Smooth muscle cell (in vitro differentiated cells): ENCODE measurements around the gene GABRG3. TPM values are rescaled to one million over a fixed set of nuclear protein-coding genes. Genes with fewer than 3 reads are reported as not detected.

Experiments used
- DNase-seq: peaks from one replicate; lab custom pipeline; 2025; ENCODE audit not compliant: unreplicated experiment; lab: John Stamatoyannopoulos, UW
- H2AFZ ChIP-seq: fragments of 200-600 bp; sonication (generic); 2 replicates; pipeline ENCODE4 v1.6.0; 2016; ENCODE audit warnings: antibody characterized with exemption, low read depth, mild to moderate bottlenecking
- H3F3A ChIP-seq: fragments of 200-600 bp; sonication (generic); 2 replicates; pipeline ENCODE4 v1.6.0; 2017; ENCODE audit warnings: antibody characterized with exemption, low read depth
- H3K27ac ChIP-seq: fragments of 200-600 bp; sonication (generic); 2 replicates; pipeline ENCODE4 v1.5.1; 2016; ENCODE audit warnings: low read depth, mild to moderate bottlenecking
- H3K27me3 ChIP-seq: fragments of 200-600 bp; sonication (generic); 2 replicates; pipeline ENCODE4 v1.6.1; 2016; ENCODE audit warnings: low read depth, mild to moderate bottlenecking
- H3K36me3 ChIP-seq: fragments of 200-600 bp; sonication (generic); 2 replicates; pipeline ENCODE4 v1.5.1; 2016; ENCODE audit warnings: low read depth
- H3K4me1 ChIP-seq: fragments of 200-600 bp; sonication (generic); 2 replicates; pipeline ENCODE4 v1.5.1; 2016; ENCODE audit warnings: low read depth
- H3K4me2 ChIP-seq: fragments of 200-600 bp; sonication (generic); 2 replicates; pipeline ENCODE4 v1.6.0; 2016; ENCODE audit warnings: mild to moderate bottlenecking
- H3K4me3 ChIP-seq: fragments of 200-600 bp; sonication (generic); 2 replicates; pipeline ENCODE4 v1.5.1; 2016; ENCODE audit warnings: mild to moderate bottlenecking
- H3K79me2 ChIP-seq: fragments of 200-600 bp; sonication (generic); 2 replicates; pipeline ENCODE4 v1.6.0; 2016; ENCODE audit warnings: low read depth, mild to moderate bottlenecking
- H3K9ac ChIP-seq: fragments of 200-600 bp; sonication (generic); 2 replicates; pipeline ENCODE4 v1.6.0; 2016; ENCODE audit warnings: low read depth
- H3K9me3 ChIP-seq: fragments of 200-600 bp; sonication (generic); replicated peaks from 2 replicates; pipeline ENCODE4 v1.5.1; 2016; ENCODE audit warnings: low read depth
- H4K20me1 ChIP-seq: fragments of 200-600 bp; sonication (generic); 2 replicates; pipeline ENCODE4 v1.6.0; 2016; ENCODE audit warnings: low read depth
- WGBS: methylation state at CpG from one replicate; pipeline ENCODE4 v1.1.7; 2016; ENCODE audit warnings: low lambda C conversion rate; 5-methylcytosine and 5-hydroxymethylcytosine counted together
- polyA plus RNA-seq: library from polyadenylated mRNA; unstranded; fragments of >200 nt; fragmentation: Nextera tagmentation; extraction: Ambion mirVana; gene quantifications from 2 replicates; pipeline ENCODE4 v1.2.1, GENCODE V29; 2016
- total RNA-seq: library from RNA; depleted of rRNA; stranded (reverse); fragments of >200 nt; gene quantifications from 2 replicates; pipeline ENCODE4 v1.2.3, GENCODE V29; 2014
- TF ChIP-seq, protein P1 (sequence below): fragments of 200-600 bp; sonication (generic); IDR thresholded peaks from 2 replicates; pipeline ENCODE4 v1.5.1; 2017; ENCODE audit warnings: borderline replicate concordance, mild to moderate bottlenecking, antibody characterized with exemption; ENCODE audit not compliant: insufficient read depth, poor library complexity, severe bottlenecking

The GABRG3 gene
- total and polyA plus RNA-seq, 2 experiments from 2014 or later = under 0.01 TPM; not detected in 1

- WGBS = 51% methylated on average over 6 of the region's 6 CpGs
- Histone ChIP-seq H3K4me1 (no peaks in the 10 kb centered on the region), H3K27ac (no peak overlapping the region), H3K9me3 (no peaks in the 10 kb centered on the region), H3K4me2 (peak overlapping the region; percentile 7), H3K36me3 (no peaks in the 10 kb centered on the region), H4K20me1 (no peaks in the 10 kb centered on the region), H3F3A (no peaks in the 10 kb centered on the region), H3K27me3 (no peaks in the 10 kb centered on the region), H3K79me2 (no peaks in the 10 kb centered on the region), H2AFZ (no peak overlapping the region), H3K9ac (no peak overlapping the region), H3K4me3 (no peak overlapping the region)
- DNase-seq = no peak
- TF ChIP-seq, protein P1, sequence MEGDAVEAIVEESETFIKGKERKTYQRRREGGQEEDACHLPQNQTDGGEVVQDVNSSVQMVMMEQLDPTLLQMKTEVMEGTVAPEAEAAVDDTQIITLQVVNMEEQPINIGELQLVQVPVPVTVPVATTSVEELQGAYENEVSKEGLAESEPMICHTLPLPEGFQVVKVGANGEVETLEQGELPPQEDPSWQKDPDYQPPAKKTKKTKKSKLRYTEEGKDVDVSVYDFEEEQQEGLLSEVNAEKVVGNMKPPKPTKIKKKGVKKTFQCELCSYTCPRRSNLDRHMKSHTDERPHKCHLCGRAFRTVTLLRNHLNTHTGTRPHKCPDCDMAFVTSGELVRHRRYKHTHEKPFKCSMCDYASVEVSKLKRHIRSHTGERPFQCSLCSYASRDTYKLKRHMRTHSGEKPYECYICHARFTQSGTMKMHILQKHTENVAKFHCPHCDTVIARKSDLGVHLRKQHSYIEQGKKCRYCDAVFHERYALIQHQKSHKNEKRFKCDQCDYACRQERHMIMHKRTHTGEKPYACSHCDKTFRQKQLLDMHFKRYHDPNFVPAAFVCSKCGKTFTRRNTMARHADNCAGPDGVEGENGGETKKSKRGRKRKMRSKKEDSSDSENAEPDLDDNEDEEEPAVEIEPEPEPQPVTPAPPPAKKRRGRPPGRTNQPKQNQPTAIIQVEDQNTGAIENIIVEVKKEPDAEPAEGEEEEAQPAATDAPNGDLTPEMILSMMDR = no peak
Measured at GRCh38 chr15:27486051-27486450, 515.1 kb downstream of the GABRG3 start.

DNA sequence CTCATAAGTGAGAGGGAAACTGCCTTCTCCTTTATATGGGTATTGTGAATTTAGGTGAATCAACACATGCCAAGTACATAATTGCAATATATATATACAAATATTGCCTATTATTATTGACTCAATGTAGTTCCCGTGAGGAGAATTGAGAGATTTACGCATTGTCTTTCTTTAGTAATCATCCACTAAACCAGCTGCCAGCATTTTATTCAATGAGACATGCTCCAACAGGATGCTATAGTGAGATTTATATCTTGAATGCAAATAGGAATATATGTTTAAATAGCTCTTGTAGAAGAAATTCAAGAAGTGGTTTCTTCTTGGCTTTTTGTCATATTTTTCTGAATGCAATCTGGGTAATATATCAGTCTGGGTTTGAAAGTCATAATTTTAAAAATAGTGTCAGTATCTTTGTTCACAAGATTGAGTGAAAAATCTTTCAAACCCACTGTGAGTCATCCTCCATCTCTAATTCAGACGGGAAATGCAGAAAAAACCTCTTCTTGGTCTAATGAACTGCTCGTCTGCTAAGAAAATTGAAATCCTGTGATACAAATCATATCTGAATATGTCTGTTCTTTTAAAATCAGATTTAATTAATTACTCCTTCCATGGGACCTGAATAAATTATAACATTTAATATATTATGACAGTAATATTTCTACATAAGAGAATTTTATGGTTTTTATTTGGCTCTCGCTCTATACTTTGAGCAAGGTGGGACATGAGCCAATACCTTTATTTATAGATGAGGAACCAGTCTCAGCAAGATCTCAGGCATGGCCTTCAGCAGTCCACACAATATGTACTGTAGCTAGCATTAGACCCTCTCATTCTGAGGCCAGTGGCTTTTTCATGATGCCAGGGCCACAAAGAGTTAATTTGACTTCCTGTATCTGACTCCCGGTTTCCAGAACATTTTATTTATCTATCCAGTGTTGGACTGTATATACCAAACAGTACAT, 516.0 kb downstream of the GABRG3 start:
- Histone ChIP-seq H4K20me1 (no peaks in the 10 kb centered on the region), H3K27ac (no peak overlapping the region), H3K36me3 (no peaks in the 10 kb centered on the region), H3K9me3 (no peaks in the 10 kb centered on the region), H3F3A (no peaks in the 10 kb centered on the region), H3K9ac (no peak overlapping the region), H2AFZ (no peak overlapping the region), H3K4me1 (peaks cover 9% of the 10 kb centered on the region), H3K4me2 (no peak overlapping the region), H3K27me3 (no peaks in the 10 kb centered on the region), H3K79me2 (no peaks in the 10 kb centered on the region), H3K4me3 (no peak overlapping the region)
- DNase-seq = no peak
- TF ChIP-seq, protein P1 = no peak
- 51% methylated on average over 6 of the region's 6 CpGs for WGBS

DNA sequence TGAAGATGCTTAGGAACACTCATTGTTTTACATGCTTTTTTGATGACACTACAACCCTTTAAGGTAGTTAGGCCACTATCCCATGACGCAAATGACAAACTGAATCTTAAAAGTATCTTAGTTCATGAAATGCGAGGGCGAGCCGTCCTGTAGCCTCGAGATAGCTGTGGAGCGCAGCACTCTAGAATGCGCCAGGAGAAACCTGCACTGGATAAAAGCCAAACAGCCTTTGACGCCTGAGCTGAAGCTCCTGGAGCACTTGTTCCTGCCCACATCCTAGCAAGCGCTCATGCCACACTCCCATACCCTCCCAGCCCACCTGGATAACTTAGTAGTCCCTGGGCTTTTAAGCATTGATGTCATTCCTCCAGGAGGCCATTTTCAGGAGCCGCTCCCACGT, 516.9 kb downstream of the GABRG3 start:
- no peaks in the 10 kb centered on the region for H3K27me3 ChIP-seq
- H3K4me3 ChIP-seq = no peak overlapping the region
- no peaks in the 10 kb centered on the region for H3K79me2 ChIP-seq
- H4K20me1 ChIP-seq = no peaks in the 10 kb centered on the region
- no peaks in the 10 kb centered on the region for H3F3A ChIP-seq
- peaks cover 18% of the 10 kb centered on the region for H3K4me1 ChIP-seq
- DNase-seq = no peak
- TF ChIP-seq, protein P1 = no peak
- WGBS = 95% methylated on average over 11 of the region's 11 CpGs
- H3K4me2 ChIP-seq = no peak overlapping the region
- H3K36me3 ChIP-seq = no peaks in the 10 kb centered on the region
- no peak overlapping the region for H3K27ac ChIP-seq
- H3K9ac ChIP-seq = no peak overlapping the region
- H2AFZ ChIP-seq = no peak overlapping the region
- H3K9me3 ChIP-seq = no peaks in the 10 kb centered on the region
